ENCODE data around the gene KLK11.

The KLK11 gene

DNA sequence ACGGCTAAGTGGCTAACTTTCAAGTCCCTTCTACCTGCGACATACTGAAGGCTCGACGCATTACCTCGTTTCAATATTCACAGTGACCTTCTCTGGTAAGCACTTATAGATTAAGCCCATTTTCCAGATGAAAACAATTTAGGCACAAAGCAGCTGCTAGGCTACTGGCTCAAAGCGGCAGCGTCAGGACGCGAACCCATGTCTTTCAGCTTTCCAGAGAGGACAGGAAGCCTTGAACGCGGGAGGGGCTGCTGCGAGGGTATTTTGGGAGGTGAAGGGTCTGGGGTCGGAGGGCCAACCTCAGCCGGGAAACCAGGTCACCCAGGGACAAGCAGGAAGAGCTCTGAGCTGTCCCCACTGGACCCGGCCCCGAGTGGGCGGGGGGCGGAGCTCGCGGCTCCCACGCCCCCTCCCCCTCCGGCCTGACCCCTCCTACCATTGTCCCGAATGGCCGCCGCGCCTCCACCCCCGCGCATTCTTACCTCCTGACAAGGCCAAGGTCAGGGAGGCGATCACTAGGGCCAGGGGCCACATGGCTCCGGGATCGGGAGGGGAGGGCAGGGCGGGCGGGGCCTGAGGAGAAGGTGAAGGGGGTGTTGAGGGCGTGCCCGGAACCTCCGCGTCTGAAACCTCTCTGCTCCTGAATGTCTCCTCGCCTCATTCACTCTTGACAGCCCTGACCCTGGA is 38.3 kb upstream of the KLK11 start, which contains the start of gene KLK13:
TSS of gene KLK13 (minus strand) at position 559 of the 687 bp plus-strand sequence. CDS start at position 534, 25 bp downstream.
- H3K79me2 ChIP-seq (ENCODE audit: insufficient read depth, low read length): no peaks in the 10 kb centered on the region
- DNase-seq (no peak), ATAC-seq (ENCODE audit: insufficient read depth, low read depth) (no peak)
- H4K20me1 ChIP-seq (ENCODE audit: insufficient read depth, low read length): no peaks in the 10 kb centered on the region
- no peak within 1 kb of the TSS for H3K9ac ChIP-seq (ENCODE audit: low read depth, low read length)
- no peak for TF ChIP-seq EZH2 (IDR thresholded peaks at IDR 0.05; ENCODE audit: borderline replicate concordance, low read depth, low read length, severe bottlenecking)
- TF ChIP-seq, protein P1, sequence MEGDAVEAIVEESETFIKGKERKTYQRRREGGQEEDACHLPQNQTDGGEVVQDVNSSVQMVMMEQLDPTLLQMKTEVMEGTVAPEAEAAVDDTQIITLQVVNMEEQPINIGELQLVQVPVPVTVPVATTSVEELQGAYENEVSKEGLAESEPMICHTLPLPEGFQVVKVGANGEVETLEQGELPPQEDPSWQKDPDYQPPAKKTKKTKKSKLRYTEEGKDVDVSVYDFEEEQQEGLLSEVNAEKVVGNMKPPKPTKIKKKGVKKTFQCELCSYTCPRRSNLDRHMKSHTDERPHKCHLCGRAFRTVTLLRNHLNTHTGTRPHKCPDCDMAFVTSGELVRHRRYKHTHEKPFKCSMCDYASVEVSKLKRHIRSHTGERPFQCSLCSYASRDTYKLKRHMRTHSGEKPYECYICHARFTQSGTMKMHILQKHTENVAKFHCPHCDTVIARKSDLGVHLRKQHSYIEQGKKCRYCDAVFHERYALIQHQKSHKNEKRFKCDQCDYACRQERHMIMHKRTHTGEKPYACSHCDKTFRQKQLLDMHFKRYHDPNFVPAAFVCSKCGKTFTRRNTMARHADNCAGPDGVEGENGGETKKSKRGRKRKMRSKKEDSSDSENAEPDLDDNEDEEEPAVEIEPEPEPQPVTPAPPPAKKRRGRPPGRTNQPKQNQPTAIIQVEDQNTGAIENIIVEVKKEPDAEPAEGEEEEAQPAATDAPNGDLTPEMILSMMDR (IDR thresholded peaks at IDR 0.05; ENCODE audit: borderline replicate concordance, extremely low read depth, low read length, poor library complexity, severe bottlenecking): no peak
- no peaks in the 10 kb centered on the region for H3K27me3 ChIP-seq (ENCODE audit: insufficient read depth, low read length, poor library complexity)
- H3K4me2 ChIP-seq (ENCODE audit: insufficient read depth, low read length): no peak within 1 kb of the TSS
- no peaks in the 10 kb centered on the region for H3K9me3 ChIP-seq (ENCODE audit: insufficient read depth, low read length, severe bottlenecking)
- H3K4me1 ChIP-seq (ENCODE audit: insufficient read depth, low read length): no peaks in the 10 kb centered on the region
- H3K4me3 ChIP-seq (ENCODE audit: low read depth in 1 of 2, low read length in 2 of 2): no peak within 1 kb of the TSS
- H3K27ac ChIP-seq (ENCODE audit: low read length): no peak within 1 kb of the TSS
- no peaks in the 10 kb centered on the region for H3K36me3 ChIP-seq (ENCODE audit: insufficient read depth, low read length)
- H2AFZ ChIP-seq (ENCODE audit: low read depth, low read length): no peak within 1 kb of the TSS

DNA sequence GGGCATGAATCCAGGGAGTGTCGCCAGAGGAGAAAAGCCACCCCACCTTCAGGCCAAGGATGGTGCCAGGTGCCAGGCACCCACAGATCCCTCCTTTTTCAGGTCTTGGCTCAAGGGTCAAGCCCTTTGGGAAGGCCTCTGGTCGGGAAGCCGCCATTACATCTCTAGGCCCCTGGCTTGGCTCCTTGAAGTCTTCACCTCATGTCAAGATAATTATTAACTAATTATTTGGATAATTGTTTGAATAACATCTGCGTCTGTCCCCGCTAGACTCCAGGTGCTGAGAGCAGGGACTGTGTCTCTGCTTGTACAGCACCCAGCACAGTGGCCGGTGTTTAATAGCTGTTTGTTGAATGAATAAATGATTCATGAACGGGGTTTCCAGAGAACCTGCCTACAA is 37.2 kb upstream of the KLK11 start:
- ATAC-seq (ENCODE audit: insufficient read depth, low read depth) (no peak), DNase-seq (no peak)
- Histone ChIP-seq H3K9ac (ENCODE audit: low read depth, low read length) (no peak overlapping the region), H3K27me3 (ENCODE audit: insufficient read depth, low read length, poor library complexity) (no peaks in the 10 kb centered on the region), H3K4me1 (ENCODE audit: insufficient read depth, low read length) (no peaks in the 10 kb centered on the region), H3K9me3 (ENCODE audit: insufficient read depth, low read length, severe bottlenecking) (no peaks in the 10 kb centered on the region), H3K4me2 (ENCODE audit: insufficient read depth, low read length) (no peak overlapping the region), H4K20me1 (ENCODE audit: insufficient read depth, low read length) (no peaks in the 10 kb centered on the region), H3K27ac (ENCODE audit: low read length) (no peak overlapping the region), H3K4me3 (ENCODE audit: low read depth in 1 of 2, low read length in 2 of 2) (no peak overlapping the region), H2AFZ (ENCODE audit: low read depth, low read length) (no peak overlapping the region), H3K79me2 (ENCODE audit: insufficient read depth, low read length) (no peaks in the 10 kb centered on the region), H3K36me3 (ENCODE audit: insufficient read depth, low read length) (no peaks in the 10 kb centered on the region)
- TF ChIP-seq EZH2 (IDR thresholded peaks at IDR 0.05; ENCODE audit: borderline replicate concordance, low read depth, low read length, severe bottlenecking): no peak
- TF ChIP-seq, protein P1 (IDR thresholded peaks at IDR 0.05; ENCODE audit: borderline replicate concordance, extremely low read depth, low read length, poor library complexity, severe bottlenecking): no peak

GRCh38 chr19:51060973-51061372 is 34.6 kb upstream of the KLK11 start:
- Histone ChIP-seq H3K36me3 (ENCODE audit: insufficient read depth, low read length) (no peaks in the 10 kb centered on the region), H3K4me1 (ENCODE audit: insufficient read depth, low read length) (no peaks in the 10 kb centered on the region), H3K79me2 (ENCODE audit: insufficient read depth, low read length) (no peaks in the 10 kb centered on the region), H3K4me3 (ENCODE audit: low read depth in 1 of 2, low read length in 2 of 2) (no peak overlapping the region), H3K9ac (ENCODE audit: low read depth, low read length) (no peak overlapping the region), H3K27me3 (ENCODE audit: insufficient read depth, low read length, poor library complexity) (no peaks in the 10 kb centered on the region), H3K27ac (ENCODE audit: low read length) (no peak overlapping the region), H4K20me1 (ENCODE audit: insufficient read depth, low read length) (no peaks in the 10 kb centered on the region), H3K9me3 (ENCODE audit: insufficient read depth, low read length, severe bottlenecking) (no peaks in the 10 kb centered on the region), H3K4me2 (ENCODE audit: insufficient read depth, low read length) (no peak overlapping the region), H2AFZ (ENCODE audit: low read depth, low read length) (no peak overlapping the region)
- ATAC-seq (ENCODE audit: insufficient read depth, low read depth) (no peak), DNase-seq (no peak)
- no peak for TF ChIP-seq EZH2 (IDR thresholded peaks at IDR 0.05; ENCODE audit: borderline replicate concordance, low read depth, low read length, severe bottlenecking)
- TF ChIP-seq, protein P1 (IDR thresholded peaks at IDR 0.05; ENCODE audit: borderline replicate concordance, extremely low read depth, low read length, poor library complexity, severe bottlenecking): no peak
